H9 (cell line): ENCODE data around the gene SPP1. TPM values are rescaled to one million over a fixed set of nuclear protein-coding genes. Genes with fewer than 3 reads are reported as not detected.

Experiments used
- DNase-seq: peaks from one replicate; pipeline ENCODE4 v3.0.0-alpha.2; 2017
- H2AFZ ChIP-seq: one replicate; pipeline ENCODE4 v1.6.1; 2013; ENCODE audit warnings: mild to moderate bottlenecking, low read length, control low read depth, moderate library complexity
- H2AK5ac ChIP-seq: 2 replicates; pipeline ENCODE4 v1.6.1; 2013; ENCODE audit warnings: low read length, control low read depth, mixed read lengths; ENCODE audit not compliant: insufficient read length
- H2BK120ac ChIP-seq: one replicate; pipeline ENCODE4 v1.6.1; 2013; ENCODE audit warnings: low read depth, mild to moderate bottlenecking, low read length, control low read depth, inconsistent platforms; ENCODE audit not compliant: poor library complexity, severe bottlenecking
- H2BK12ac ChIP-seq: 2 replicates; pipeline ENCODE4 v1.6.1; 2013; ENCODE audit warnings: low read length, control low read depth, mixed read lengths, low read depth; ENCODE audit not compliant: insufficient read length
- H2BK15ac ChIP-seq: 2 replicates; pipeline ENCODE4 v1.6.1; 2013; ENCODE audit warnings: low read depth, low read length, control low read depth
- H2BK20ac ChIP-seq: one replicate; pipeline ENCODE4 v1.6.1; 2013; ENCODE audit warnings: low read depth, mild to moderate bottlenecking, low read length, control low read depth, inconsistent platforms; ENCODE audit not compliant: poor library complexity, severe bottlenecking
- H2BK5ac ChIP-seq: 2 replicates; pipeline ENCODE4 v1.6.1; 2013; ENCODE audit warnings: low read length, control low read depth, mixed read lengths; ENCODE audit not compliant: insufficient read length
- H3K14ac ChIP-seq: 2 replicates; pipeline ENCODE4 v1.6.1; 2013; ENCODE audit warnings: low read length, control low read depth; ENCODE audit not compliant: insufficient read depth
- H3K18ac ChIP-seq: 2 replicates; pipeline ENCODE4 v1.6.1; 2013; ENCODE audit warnings: low read depth, mild to moderate bottlenecking, mixed read lengths, low read length, control low read depth; ENCODE audit not compliant: insufficient read length
- H3K23ac ChIP-seq: 2 replicates; pipeline ENCODE4 v1.6.1; 2013; ENCODE audit warnings: low read length, control low read depth, mixed read lengths, low read depth; ENCODE audit not compliant: insufficient read length
- H3K23me2 ChIP-seq: 2 replicates; pipeline ENCODE4 v1.6.1; 2013; ENCODE audit warnings: low read depth, mild to moderate bottlenecking, mixed read lengths, low read length, control low read depth; ENCODE audit not compliant: insufficient read length, poor library complexity, severe bottlenecking
- H3K27ac ChIP-seq: 2 replicates; pipeline ENCODE4 v1.5.1; 2013; ENCODE audit warnings: low read length, control low read depth, mixed read lengths, low read depth; ENCODE audit not compliant: insufficient read length
- H3K27me3 ChIP-seq: 2 replicates; pipeline ENCODE4 v1.6.1; 2013; ENCODE audit warnings: low read length, control low read depth, inconsistent platforms; ENCODE audit not compliant: insufficient read depth
- H3K4ac ChIP-seq: 2 replicates; pipeline ENCODE4 v1.6.1; 2013; ENCODE audit warnings: low read depth, mild to moderate bottlenecking, control low read depth, inconsistent platforms, low read length, moderate library complexity
- H3K4me1 ChIP-seq: 2 replicates; pipeline ENCODE4 v1.6.1; 2013; ENCODE audit warnings: low read length, control low read depth, inconsistent platforms; ENCODE audit not compliant: insufficient read depth
- H3K4me2 ChIP-seq: 2 replicates; pipeline ENCODE4 v1.6.1; 2013; ENCODE audit warnings: low read length, control low read depth, mixed read lengths; ENCODE audit not compliant: insufficient read length, insufficient read depth
- H3K56ac ChIP-seq: 2 replicates; pipeline ENCODE4 v1.6.1; 2013; ENCODE audit warnings: low read depth, mild to moderate bottlenecking, mixed read lengths, low read length, control low read depth; ENCODE audit not compliant: insufficient read length
- H3K79me1 ChIP-seq: 2 replicates; pipeline ENCODE4 v1.6.1; 2013; ENCODE audit warnings: low read depth, mild to moderate bottlenecking, moderate library complexity, low read length, control low read depth, inconsistent platforms; ENCODE audit not compliant: insufficient read depth, poor library complexity, severe bottlenecking
- H3K79me2 ChIP-seq: 2 replicates; pipeline ENCODE4 v1.6.1; 2013; ENCODE audit warnings: low read length, control low read depth, inconsistent platforms; ENCODE audit not compliant: insufficient read depth
- H3K9ac ChIP-seq: 2 replicates; pipeline ENCODE4 v1.6.1; 2013; ENCODE audit warnings: low read length, control low read depth, mixed read lengths; ENCODE audit not compliant: insufficient read length; ENCODE audit errors: extremely low read depth
- H3K9me3 ChIP-seq: one replicate; pipeline ENCODE4 v1.6.1; 2013; ENCODE audit warnings: low read depth, low read length, inconsistent platforms; ENCODE audit not compliant: control insufficient read depth
- H3T11ph ChIP-seq: one replicate; pipeline ENCODE4 v1.6.1; 2013; ENCODE audit warnings: mild to moderate bottlenecking, low read length, control low read depth, inconsistent platforms
- H4K20me1 ChIP-seq: one replicate; pipeline ENCODE4 v1.6.1; 2013; ENCODE audit not compliant: control insufficient read depth, insufficient read length, insufficient read depth
- H4K5ac ChIP-seq: 2 replicates; pipeline ENCODE4 v1.6.1; 2013; ENCODE audit warnings: low read depth, mild to moderate bottlenecking, mixed read lengths, low read length, control low read depth; ENCODE audit not compliant: insufficient read length
- H4K8ac ChIP-seq: replicated peaks from 2 replicates; pipeline ENCODE4 v1.6.1; 2013; ENCODE audit warnings: low read length, control low read depth, mixed read lengths, low read depth; ENCODE audit not compliant: insufficient read length
- H4K91ac ChIP-seq: 2 replicates; pipeline ENCODE4 v1.6.1; 2013; ENCODE audit warnings: low read depth, mild to moderate bottlenecking, moderate library complexity, mixed read lengths, low read length, control low read depth; ENCODE audit not compliant: insufficient read length
- H3K27ac Mint-ChIP-seq, 3 experiments: 2 replicates in 2 of 3; 3 replicates in 1 of 3; pipeline ENCODE4 v1.8.0; 2020 to 2021; ENCODE audit warnings: mixed read lengths in 3 of 3, mild to moderate bottlenecking in 1 of 3, moderate library complexity in 1 of 3
- H3K27me3 Mint-ChIP-seq: 2 replicates; pipeline ENCODE4 v1.8.0; 2021; ENCODE audit warnings: low read depth, mild to moderate bottlenecking, moderate library complexity, mixed read lengths
- H3K36me3 Mint-ChIP-seq, 3 experiments: 2 replicates in 2 of 3; 3 replicates in 1 of 3; pipeline ENCODE4 v1.8.0; 2020 to 2021; ENCODE audit warnings: low read depth in 3 of 3, mixed read lengths in 3 of 3; ENCODE audit not compliant: insufficient read depth in 1 of 3
- H3K4me1 Mint-ChIP-seq, 2 experiments: 2 replicates each; pipeline ENCODE4 v1.8.0; 2020; ENCODE audit warnings: mixed read lengths in 2 of 2
- H3K4me3 Mint-ChIP-seq, 2 experiments: 2 replicates in 1 of 2; 3 replicates in 1 of 2; pipeline ENCODE4 v1.8.0; 2020 to 2021; ENCODE audit warnings: mild to moderate bottlenecking in 2 of 2, mixed read lengths in 2 of 2, moderate library complexity in 1 of 2
- H3K9me3 Mint-ChIP-seq, 2 experiments: 2 replicates in 1 of 2; 3 replicates in 1 of 2; pipeline ENCODE4 v1.8.0; 2020; ENCODE audit warnings: mild to moderate bottlenecking in 2 of 2, mixed read lengths in 2 of 2, moderate library complexity in 1 of 2
- CTCF ChIP-seq: fragments of 200-600 bp; sonication (generic); conservative IDR thresholded peaks from 3 replicates; pipeline ENCODE4 v1.8.0; 2021; ENCODE audit warnings: antibody characterized with exemption, mild to moderate bottlenecking
- WGBS: extraction: QIAGEN DNeasy Blood & Tissue Kit; methylation state at CpG from one replicate; pipeline ENCODE4 v1.1.7; 2013; ENCODE audit warnings: missing lambda C conversion rate, low lambda C conversion rate, mixed read lengths; ENCODE audit not compliant: insufficient read length; ENCODE audit errors: extremely low coverage; 5-methylcytosine and 5-hydroxymethylcytosine counted together
- total RNA-seq: library from RNA; stranded (reverse); gene quantifications from 2 replicates; pipeline ENCODE4 v1.2.1, GENCODE V29; 2021

The SPP1 gene
- total RNA-seq, 1 experiment from 2014 or later: 13.2 TPM

- no peak overlapping the region for H3K23ac ChIP-seq
- H3T11ph ChIP-seq: no peak overlapping the region
- H2BK12ac ChIP-seq: no peak overlapping the region
- Mint-ChIP-seq H3K27me3 (peaks cover 2% of the 10 kb centered on the region; the same call in 1 of the 2 replicates), H3K27ac (no peak overlapping the region), H3K9me3 (peaks cover 0 to 3% of the 10 kb centered on the region in 2 experiments; a peak in 1 of 5 replicates), H3K4me3 (no peak overlapping the region), H3K4me1 (peaks cover 25 to 26% of the 10 kb centered on the region in 2 experiments), H3K36me3 (peaks cover 15% of the 10 kb centered on the region in 3 experiments)
- H2BK5ac ChIP-seq: no peak overlapping the region
- H3K4me2 ChIP-seq: no peak overlapping the region
- H2AK5ac ChIP-seq: no peak overlapping the region
- H3K27ac ChIP-seq: no peak overlapping the region
- no peak overlapping the region for H3K9ac ChIP-seq
- H3K14ac ChIP-seq: no peak overlapping the region
- no peak overlapping the region for H4K5ac ChIP-seq
- TF ChIP-seq CTCF: no peak
- DNase-seq: no peak
- H2BK15ac ChIP-seq: no peak overlapping the region
- H3K56ac ChIP-seq: no peak overlapping the region
- H3K79me1 ChIP-seq: no peaks in the 10 kb centered on the region
- H4K8ac ChIP-seq: no peak overlapping the region
- H3K23me2 ChIP-seq: no peaks in the 10 kb centered on the region
- H3K9me3 ChIP-seq: no peaks in the 10 kb centered on the region
- no peaks in the 10 kb centered on the region for H3K79me2 ChIP-seq
- no peak overlapping the region for H2BK20ac ChIP-seq
- no peak overlapping the region for H3K18ac ChIP-seq
- H2BK120ac ChIP-seq: no peak overlapping the region
- H3K27me3 ChIP-seq: no peaks in the 10 kb centered on the region
- no peak overlapping the region for H4K91ac ChIP-seq
- WGBS: no CpG with 5 or more reads among the region's 3 CpGs
- H3K4ac ChIP-seq: no peak overlapping the region
- no peak overlapping the region for H2AFZ ChIP-seq
- H3K4me1 ChIP-seq: no peaks in the 10 kb centered on the region
- no peaks in the 10 kb centered on the region for H4K20me1 ChIP-seq
Observed at GRCh38 chr4:87943660-87944149, 31.8 kb upstream of the SPP1 start.
